Lung (tissue), 12 donors: ENCODE results near the gene ADAMTS17. TPM values are rescaled to one million over a fixed set of nuclear protein-coding genes. Genes with fewer than 3 reads are reported as not detected.

ENCODE experiments used
- ATAC-seq: fragments of 200-7000 bp; cut with Tn5 transposase; one replicate; pipeline ENCODE4 v1.9.1; 2020; ENCODE audit warnings: moderate number of reproducible peaks; ENCODE audit not compliant: insufficient read depth, low FRiP score
- DNase-seq, 3 donors: peaks; one replicate each; pipeline ENCODE4 v3.0.0-alpha.2; 2013 to 2017
- H3K27ac ChIP-seq, 2 donors: one replicate each; pipeline ENCODE4 v1.5.1; 2013; ENCODE audit warnings: mild to moderate bottlenecking in 2 of 2, moderate library complexity in 2 of 2, control low read depth in 1 of 2, inconsistent platforms in 1 of 2, low read depth in 1 of 2, low read length in 1 of 2
- H3K27me3 ChIP-seq, 3 donors: one replicate each; pipeline ENCODE4 v1.5.1; 2013; ENCODE audit warnings: low read length in 2 of 3; ENCODE audit not compliant: control insufficient read depth in 3 of 3, insufficient read depth in 3 of 3
- H3K36me3 ChIP-seq, 4 donors: one replicate each; pipeline ENCODE4 v1.5.1; 2013; ENCODE audit warnings: low read length in 4 of 4, mild to moderate bottlenecking in 1 of 4, moderate library complexity in 1 of 4; ENCODE audit not compliant: control insufficient read depth in 4 of 4, insufficient read depth in 4 of 4
- H3K4me1 ChIP-seq, 5 donors: one replicate each; pipeline ENCODE4 v1.5.1; 2013; ENCODE audit warnings: low read length in 5 of 5, mild to moderate bottlenecking in 2 of 5, moderate library complexity in 1 of 5; ENCODE audit not compliant: control insufficient read depth in 5 of 5, insufficient read depth in 5 of 5
- H3K4me3 ChIP-seq: one replicate; pipeline ENCODE4 v1.5.1; 2013; ENCODE audit warnings: mild to moderate bottlenecking, control low read depth, moderate library complexity
- H3K9ac ChIP-seq, 2 donors: one replicate each; pipeline ENCODE4 v1.5.1; 2013; ENCODE audit warnings: low read length in 2 of 2, control low read depth in 1 of 2; ENCODE audit not compliant: insufficient read depth in 1 of 2
- H3K9me3 ChIP-seq, 4 donors: one replicate each; pipeline ENCODE4 v1.5.1; 2013; ENCODE audit warnings: low read length in 3 of 4, mild to moderate bottlenecking in 1 of 4, moderate library complexity in 1 of 4; ENCODE audit not compliant: control insufficient read depth in 4 of 4, insufficient read depth in 3 of 4
- WGBS, 2 donors: extraction: QIAGEN DNeasy Blood & Tissue Kit; methylation state at CpG; one replicate each; pipeline ENCODE4 v1.1.7; 2013; 5-methylcytosine and 5-hydroxymethylcytosine counted together
- polyA plus RNA-seq, 2 donors: library from polyadenylated mRNA; stranded (reverse); fragments of 200-250 nt; gene quantifications; one replicate each; pipeline ENCODE4 v1.2.1, GENCODE V29; 2013
- total RNA-seq, 2 donors: library from RNA; depleted of rRNA in 1 of 2; stranded (reverse); fragments of >200 nt in 1 of 2; gene quantifications; one replicate each; pipeline ENCODE4 v1.2.1, GENCODE V29; 2014 to 2021
- TF ChIP-seq, protein P1 (sequence below): IDR thresholded peaks from 2 replicates; pipeline ENCODE4 v1.5.1; 2012; ENCODE audit warnings: mild to moderate bottlenecking; ENCODE audit errors: control extremely low read depth, extremely low read depth
- donor health status: control.
- donor health status: control.
- donor health status: Bipolar disorder and iron deficiency.
- donor health status: healthy.
- donor health status: DM: yes; HTN: yes; CAD: no.

Gene ADAMTS17
- total and polyA plus RNA-seq, 4 donors = 0.47 to 6.6 (median 2.2) TPM

DNA sequence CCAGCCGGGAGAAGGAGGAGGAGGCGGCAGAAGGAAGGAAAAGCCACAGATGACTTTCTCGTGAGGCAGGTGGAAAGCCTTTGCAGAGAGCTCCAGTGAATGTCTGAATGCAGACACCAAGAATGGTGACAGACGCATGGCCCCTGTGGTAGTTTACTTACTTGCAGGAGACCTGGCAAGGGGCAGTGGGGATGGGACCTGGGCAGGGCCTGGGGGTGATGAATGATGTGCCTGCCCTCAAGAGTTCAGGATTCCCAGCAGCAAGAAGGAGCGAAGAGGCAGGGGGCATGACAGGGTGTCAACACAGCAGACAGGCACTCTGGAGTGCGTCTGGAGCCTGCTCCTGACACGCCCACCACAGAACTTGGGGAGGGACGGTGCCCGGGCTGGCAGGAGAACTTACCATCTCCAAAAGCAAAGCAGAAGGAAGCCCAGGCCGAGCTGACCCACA is 348.1 kb downstream of the ADAMTS17 start:
- Histone ChIP-seq H3K27me3 (no peaks in the 10 kb centered on the region), H3K9me3 (no peaks in the 10 kb centered on the region), H3K4me1 (no peaks in the 10 kb centered on the region), H3K9ac (no peak overlapping the region), H3K4me3 (no peak overlapping the region), H3K27ac (no peak overlapping the region), H3K36me3 (peaks cover 0 to 2% (median 0%) of the 10 kb centered on the region in 4 donors)
- TF ChIP-seq, protein P1, sequence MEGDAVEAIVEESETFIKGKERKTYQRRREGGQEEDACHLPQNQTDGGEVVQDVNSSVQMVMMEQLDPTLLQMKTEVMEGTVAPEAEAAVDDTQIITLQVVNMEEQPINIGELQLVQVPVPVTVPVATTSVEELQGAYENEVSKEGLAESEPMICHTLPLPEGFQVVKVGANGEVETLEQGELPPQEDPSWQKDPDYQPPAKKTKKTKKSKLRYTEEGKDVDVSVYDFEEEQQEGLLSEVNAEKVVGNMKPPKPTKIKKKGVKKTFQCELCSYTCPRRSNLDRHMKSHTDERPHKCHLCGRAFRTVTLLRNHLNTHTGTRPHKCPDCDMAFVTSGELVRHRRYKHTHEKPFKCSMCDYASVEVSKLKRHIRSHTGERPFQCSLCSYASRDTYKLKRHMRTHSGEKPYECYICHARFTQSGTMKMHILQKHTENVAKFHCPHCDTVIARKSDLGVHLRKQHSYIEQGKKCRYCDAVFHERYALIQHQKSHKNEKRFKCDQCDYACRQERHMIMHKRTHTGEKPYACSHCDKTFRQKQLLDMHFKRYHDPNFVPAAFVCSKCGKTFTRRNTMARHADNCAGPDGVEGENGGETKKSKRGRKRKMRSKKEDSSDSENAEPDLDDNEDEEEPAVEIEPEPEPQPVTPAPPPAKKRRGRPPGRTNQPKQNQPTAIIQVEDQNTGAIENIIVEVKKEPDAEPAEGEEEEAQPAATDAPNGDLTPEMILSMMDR = no peak
- ATAC-seq (no peak), DNase-seq (no peak)
- WGBS, 2 donors = 78 to 81% methylated on average over 10 of the region's 10 CpGs

DNA sequence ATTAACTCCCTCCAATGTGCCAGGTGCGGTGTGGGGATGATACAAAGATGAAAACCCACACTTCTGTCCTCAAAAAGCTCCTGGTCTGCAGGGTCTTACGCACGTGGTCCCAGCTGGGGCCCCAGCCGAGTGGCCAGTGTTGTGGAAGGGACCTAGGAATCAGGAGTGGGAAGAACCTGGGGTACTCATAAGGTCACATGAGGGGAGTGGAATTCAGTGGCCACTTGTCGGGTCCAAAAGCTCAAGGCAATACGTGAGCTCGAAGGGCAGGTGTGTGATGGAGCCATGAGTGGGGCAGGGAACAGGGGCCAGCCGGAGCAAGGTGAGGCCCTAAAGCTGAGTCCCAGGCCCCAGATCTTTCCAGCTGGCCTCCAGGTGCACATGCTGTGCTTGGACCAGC is 348.5 kb downstream of the ADAMTS17 start:
- H3K9ac ChIP-seq = no peak overlapping the region
- DNase-seq (no peak), ATAC-seq (no peak)

GRCh38 chr15:99992611-99993231 is 349.1 kb downstream of the ADAMTS17 start:
- Histone ChIP-seq H3K27me3 (no peaks in the 10 kb centered on the region), H3K9me3 (peaks cover 0 to 2% (median 0%) of the 10 kb centered on the region in 4 donors), H3K36me3 (peaks cover 0 to 2% (median 0%) of the 10 kb centered on the region in 4 donors), H3K9ac (no peak overlapping the region), H3K4me3 (no peak overlapping the region), H3K4me1 (no peaks in the 10 kb centered on the region), H3K27ac (no peak overlapping the region)
- TF ChIP-seq, protein P1 = no peak
- DNase-seq (no peak), ATAC-seq (no peak)
- 92 to 95% methylated on average over 29 of the region's 29 CpGs for WGBS, 2 donors

More for the DNA sequence above, 348.5 kb downstream of the ADAMTS17 start:
- Histone ChIP-seq H3K27ac (no peak overlapping the region), H3K27me3 (no peaks in the 10 kb centered on the region), H3K36me3 (peaks cover 0 to 2% (median 0%) of the 10 kb centered on the region in 4 donors), H3K9me3 (peaks cover 0 to 2% (median 0%) of the 10 kb centered on the region in 4 donors), H3K4me1 (no peaks in the 10 kb centered on the region), H3K4me3 (no peak overlapping the region)
- 91 to 96% methylated on average over 8 of the region's 8 CpGs for WGBS, 2 donors
- TF ChIP-seq, protein P1 = no peak
